ENCODE results near the gene PIMREG.
"Not testable (repeated sequence)": the region's sequence is repeated elsewhere in the genome, so short reads cannot be mapped to it uniquely, and the experiment has no call there.

Gene PIMREG

GRCh38 chr17:6482105-6482455 lies 37.8 kb downstream of the PIMREG start:
- no peaks in the 10 kb centered on the region for H3K36me3 ChIP-seq (ENCODE audit: control insufficient read depth, low read length)
- no peaks in the 10 kb centered on the region for H3K9me2 ChIP-seq (replicated peaks; ENCODE audit: control insufficient read depth, low read length)
- no peak overlapping the region for H3K4me2 ChIP-seq (ENCODE audit: low read length)
- H3K9me3 ChIP-seq (ENCODE audit: control insufficient read depth, insufficient read depth, low read length): no peaks in the 10 kb centered on the region
- H3K4me1 ChIP-seq (ENCODE audit: control insufficient read depth, low read length): no peaks in the 10 kb centered on the region
- H4K20me1 ChIP-seq (ENCODE audit: control insufficient read depth, insufficient read depth, low read depth, low read length): no peaks in the 10 kb centered on the region
- peaks cover 2% of the 10 kb centered on the region; the same call in 1 of the 2 replicates for H3K27me3 ChIP-seq (ENCODE audit: control insufficient read depth, low read length)
- no peak overlapping the region for H3K27ac ChIP-seq (ENCODE audit: low read depth, low read length)
- TF ChIP-seq, protein P1, sequence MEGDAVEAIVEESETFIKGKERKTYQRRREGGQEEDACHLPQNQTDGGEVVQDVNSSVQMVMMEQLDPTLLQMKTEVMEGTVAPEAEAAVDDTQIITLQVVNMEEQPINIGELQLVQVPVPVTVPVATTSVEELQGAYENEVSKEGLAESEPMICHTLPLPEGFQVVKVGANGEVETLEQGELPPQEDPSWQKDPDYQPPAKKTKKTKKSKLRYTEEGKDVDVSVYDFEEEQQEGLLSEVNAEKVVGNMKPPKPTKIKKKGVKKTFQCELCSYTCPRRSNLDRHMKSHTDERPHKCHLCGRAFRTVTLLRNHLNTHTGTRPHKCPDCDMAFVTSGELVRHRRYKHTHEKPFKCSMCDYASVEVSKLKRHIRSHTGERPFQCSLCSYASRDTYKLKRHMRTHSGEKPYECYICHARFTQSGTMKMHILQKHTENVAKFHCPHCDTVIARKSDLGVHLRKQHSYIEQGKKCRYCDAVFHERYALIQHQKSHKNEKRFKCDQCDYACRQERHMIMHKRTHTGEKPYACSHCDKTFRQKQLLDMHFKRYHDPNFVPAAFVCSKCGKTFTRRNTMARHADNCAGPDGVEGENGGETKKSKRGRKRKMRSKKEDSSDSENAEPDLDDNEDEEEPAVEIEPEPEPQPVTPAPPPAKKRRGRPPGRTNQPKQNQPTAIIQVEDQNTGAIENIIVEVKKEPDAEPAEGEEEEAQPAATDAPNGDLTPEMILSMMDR (IDR thresholded peaks at IDR 0.05; ENCODE audit: low read depth, low read length, poor library complexity, severe bottlenecking): no peak
- no peak for TF ChIP-seq EZH2phosphoT487 (IDR thresholded peaks at IDR 0.05; ENCODE audit: borderline replicate concordance, low read length)
- H3F3A ChIP-seq (ENCODE audit: control insufficient read depth, insufficient read depth): no peaks in the 10 kb centered on the region
- no peak overlapping the region for H3K4me3 ChIP-seq (ENCODE audit: low read length)
- no peaks in the 10 kb centered on the region for H3K79me2 ChIP-seq (ENCODE audit: control insufficient read depth, low read length)

DNA sequence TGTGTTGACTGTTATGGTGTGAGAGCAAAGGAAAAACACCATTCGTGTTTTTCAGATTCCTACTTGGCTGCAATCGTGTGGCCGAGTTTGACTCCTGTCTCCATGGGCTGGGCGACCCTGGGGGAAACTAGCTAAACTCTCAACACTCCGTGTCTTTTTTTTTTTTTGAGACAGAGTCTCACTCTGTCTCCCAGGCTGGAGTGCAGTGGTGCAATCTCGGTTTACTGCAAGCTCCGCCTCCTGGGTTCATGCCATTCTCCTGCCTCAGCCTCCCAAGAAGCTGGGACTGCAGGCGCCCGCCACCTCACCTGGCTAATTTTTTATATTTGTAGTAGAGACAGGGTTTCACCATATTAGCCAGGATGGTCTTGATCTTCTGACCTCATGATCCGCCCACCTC lies 38.5 kb downstream of the PIMREG start:
- H3K27me3 ChIP-seq (ENCODE audit: control insufficient read depth, low read length); H4K20me1 ChIP-seq (ENCODE audit: control insufficient read depth, insufficient read depth, low read depth, low read length); H3K9me2 ChIP-seq (replicated peaks; ENCODE audit: control insufficient read depth, low read length): not testable (repeated sequence)

GRCh38 chr17:6483507-6483906 lies 39.3 kb downstream of the PIMREG start:
- Histone ChIP-seq H3K4me1 (ENCODE audit: control insufficient read depth, low read length) (no peaks in the 10 kb centered on the region), H3F3A (ENCODE audit: control insufficient read depth, insufficient read depth) (no peaks in the 10 kb centered on the region), H3K9me3 (ENCODE audit: control insufficient read depth, insufficient read depth, low read length) (no peaks in the 10 kb centered on the region), H3K4me2 (ENCODE audit: low read length) (no peak overlapping the region), H3K4me3 (ENCODE audit: low read length) (no peak overlapping the region), H3K27me3 (ENCODE audit: control insufficient read depth, low read length) (peaks cover 2% of the 10 kb centered on the region; the same call in 1 of the 2 replicates), H3K9me2 (replicated peaks; ENCODE audit: control insufficient read depth, low read length) (no peaks in the 10 kb centered on the region), H3K27ac (ENCODE audit: low read depth, low read length) (no peak overlapping the region), H3K36me3 (ENCODE audit: control insufficient read depth, low read length) (no peaks in the 10 kb centered on the region), H4K20me1 (ENCODE audit: control insufficient read depth, insufficient read depth, low read depth, low read length) (no peaks in the 10 kb centered on the region), H3K79me2 (ENCODE audit: control insufficient read depth, low read length) (no peaks in the 10 kb centered on the region)
- no peak for TF ChIP-seq EZH2phosphoT487 (IDR thresholded peaks at IDR 0.05; ENCODE audit: borderline replicate concordance, low read length)

More for the DNA sequence above, 38.5 kb downstream of the PIMREG start:
- H3K9me3 ChIP-seq (ENCODE audit: control insufficient read depth, insufficient read depth, low read length); H3K36me3 ChIP-seq (ENCODE audit: control insufficient read depth, low read length); H3K4me1 ChIP-seq (ENCODE audit: control insufficient read depth, low read length); H3K4me3 ChIP-seq (ENCODE audit: low read length); H3F3A ChIP-seq (ENCODE audit: control insufficient read depth, insufficient read depth); H3K4me2 ChIP-seq (ENCODE audit: low read length); H3K79me2 ChIP-seq (ENCODE audit: control insufficient read depth, low read length); H3K27ac ChIP-seq (ENCODE audit: low read depth, low read length): not testable (repeated sequence)

- Histone ChIP-seq H3K9me2 (replicated peaks; ENCODE audit: control insufficient read depth, low read length) (no peaks in the 10 kb centered on the region), H3K27me3 (ENCODE audit: control insufficient read depth, low read length) (peaks cover 2% of the 10 kb centered on the region; the same call in 1 of the 2 replicates), H3K9me3 (ENCODE audit: control insufficient read depth, insufficient read depth, low read length) (no peaks in the 10 kb centered on the region), H3K4me1 (ENCODE audit: control insufficient read depth, low read length) (no peaks in the 10 kb centered on the region), H3K79me2 (ENCODE audit: control insufficient read depth, low read length) (no peaks in the 10 kb centered on the region), H3K27ac (ENCODE audit: low read depth, low read length) (no peak overlapping the region), H3K4me3 (ENCODE audit: low read length) (no peak overlapping the region), H3K4me2 (ENCODE audit: low read length) (no peak overlapping the region), H3K36me3 (ENCODE audit: control insufficient read depth, low read length) (no peaks in the 10 kb centered on the region), H3F3A (ENCODE audit: control insufficient read depth, insufficient read depth) (no peaks in the 10 kb centered on the region), H4K20me1 (ENCODE audit: control insufficient read depth, insufficient read depth, low read depth, low read length) (no peaks in the 10 kb centered on the region)
- TF ChIP-seq, protein P1 (IDR thresholded peaks at IDR 0.05; ENCODE audit: low read depth, low read length, poor library complexity, severe bottlenecking): no peak
- TF ChIP-seq EZH2phosphoT487 (IDR thresholded peaks at IDR 0.05; ENCODE audit: borderline replicate concordance, low read length): no peak
Measured at GRCh38 chr17:6485646-6486412, 41.6 kb downstream of the PIMREG start.
